HepG2 (cell line): Measurements from ENCODE around the gene ARL5C. TPM values are rescaled to one million over a fixed set of nuclear protein-coding genes. Genes with fewer than 3 reads are reported as not detected.

Source experiments
- FOXK1 ChIP-seq: sonication (generic); formaldehyde crosslinking; IDR thresholded peaks from 2 replicates; pipeline ENCODE4 v1.4.0; 2020; ENCODE audit warnings: low read depth, missing genetic modification reagents, borderline replicate concordance
- HIVEP1 ChIP-seq: sonication (generic); formaldehyde crosslinking; IDR thresholded peaks from 2 replicates; pipeline ENCODE4 v1.4.0; 2020; ENCODE audit warnings: mild to moderate bottlenecking, missing genetic modification reagents
- KDM2A ChIP-seq: sonication (generic); formaldehyde crosslinking; IDR thresholded peaks from 2 replicates; pipeline ENCODE4 v1.4.0; 2020; ENCODE audit warnings: low read depth, missing genetic modification reagents, borderline replicate concordance
- MAFK ChIP-seq, 2 experiments: IDR thresholded peaks in 1 of 2; conservative IDR thresholded peaks in 1 of 2; 2 replicates each; pipeline ENCODE4 v1.6.1; 2011; ENCODE audit warnings: improper control_type of control experiment in 2 of 2, low read length in 2 of 2
- PAF1 ChIP-seq: IDR thresholded peaks from 2 replicates; pipeline ENCODE4 v1.6.1; 2016; ENCODE audit warnings: missing genetic modification reagents, missing compliant biosample characterization
- RFXAP ChIP-seq: sonication (generic); formaldehyde crosslinking; IDR thresholded peaks from 2 replicates; pipeline ENCODE4 v1.4.0; 2020; ENCODE audit warnings: missing genetic modification reagents, borderline replicate concordance
- SIN3B ChIP-seq: fragments of 150-350 bp; IDR thresholded peaks from 2 replicates; pipeline ENCODE4 v1.6.1; 2014; ENCODE audit warnings: low read length
- SMAD9 ChIP-seq: sonication (generic); formaldehyde crosslinking; IDR thresholded peaks from 2 replicates; pipeline ENCODE4 v1.5.1; 2020; ENCODE audit warnings: mild to moderate bottlenecking, missing genetic modification reagents
- SMARCC2 ChIP-seq: fragments of 450-650 bp; IDR thresholded peaks from 2 replicates; pipeline ENCODE4 v1.6.1; 2017; ENCODE audit warnings: antibody characterized with exemption, mild to moderate bottlenecking
- SYNCRIP ChIP-seq: fragments of 200-400 bp; formaldehyde crosslinking; IDR thresholded peaks from 2 replicates; pipeline ENCODE4 v1.6.1; 2018; ENCODE audit warnings: mild to moderate bottlenecking, low read depth, low read length; ENCODE audit not compliant: insufficient read depth
- TCF7 ChIP-seq: sonication (generic); IDR thresholded peaks from 2 replicates; pipeline ENCODE4 v1.6.1; 2016; ENCODE audit warnings: antibody characterized with exemption, low read depth
- TP53 ChIP-seq: sonication (generic); formaldehyde crosslinking; conservative IDR thresholded peaks from 2 replicates; pipeline ENCODE4 v1.4.0; 2020; ENCODE audit warnings: missing genetic modification reagents
- YEATS4 ChIP-seq: sonication (generic); formaldehyde crosslinking; IDR thresholded peaks from 2 replicates; pipeline ENCODE4 v1.4.0; 2020; ENCODE audit warnings: missing genetic modification reagents, borderline replicate concordance
- ZBTB42 ChIP-seq: sonication (generic); formaldehyde crosslinking; IDR thresholded peaks from 2 replicates; pipeline ENCODE4 v1.5.0; 2020; ENCODE audit warnings: mild to moderate bottlenecking, missing genetic modification reagents
- ZNF264 ChIP-seq: sonication (generic); formaldehyde crosslinking; IDR thresholded peaks from 2 replicates; pipeline ENCODE4 v1.4.0; 2020; ENCODE audit warnings: missing genetic modification reagents
- ZNF274 ChIP-seq: sonication (generic); formaldehyde crosslinking; IDR thresholded peaks from 2 replicates; pipeline ENCODE4 v1.5.1; 2020; ENCODE audit warnings: mild to moderate bottlenecking, missing genetic modification reagents
- ZNF468 ChIP-seq: sonication (generic); formaldehyde crosslinking; IDR thresholded peaks from 2 replicates; pipeline ENCODE4 v1.8.0; 2022; ENCODE audit warnings: mild to moderate bottlenecking, moderate library complexity, missing genetic modification reagents
- ZNF557 ChIP-seq: sonication (generic); formaldehyde crosslinking; IDR thresholded peaks from 2 replicates; pipeline ENCODE4 v1.4.0; 2020; ENCODE audit warnings: missing genetic modification reagents
- ZNF564 ChIP-seq: sonication (generic); formaldehyde crosslinking; IDR thresholded peaks from 2 replicates; pipeline ENCODE4 v1.8.1; 2023; ENCODE audit warnings: mild to moderate bottlenecking, missing genetic modification reagents
- ZNF670 ChIP-seq: sonication (generic); formaldehyde crosslinking; IDR thresholded peaks from 2 replicates; pipeline ENCODE4 v1.8.0; 2022; ENCODE audit warnings: mild to moderate bottlenecking, missing genetic modification reagents, borderline replicate concordance
- ZNF768 ChIP-seq: sonication (generic); formaldehyde crosslinking; IDR thresholded peaks from 2 replicates; pipeline ENCODE4 v1.4.0; 2020; ENCODE audit warnings: missing genetic modification reagents
- ZNF792 ChIP-seq: IDR thresholded peaks from 2 replicates; pipeline ENCODE4 v1.6.1; 2016
- ZSCAN12 ChIP-seq: sonication (generic); formaldehyde crosslinking; IDR thresholded peaks from 2 replicates; pipeline ENCODE4 v1.9.0; 2021; ENCODE audit warnings: mild to moderate bottlenecking, missing genetic modification reagents
- polyA plus RNA-seq, 8 experiments: library from polyadenylated mRNA; depleted of rRNA in 3 of 8; stranded (reverse) in 7 of 8; unstranded in 1 of 8; fragments of >200 nt; fragmentation: Illumina TruSeq in 4 of 8; extraction: Trizol in 4 of 8; gene quantifications; 2 replicates each; pipeline versions ENCODE4 v1.2.1 to v1.2.3, GENCODE V29; 2011 to 2016; ENCODE audit warnings: low read depth in 4 of 8, missing spikeins in 1 of 8, mixed read lengths in 1 of 8; ENCODE audit not compliant: insufficient read depth in 1 of 8
- total RNA-seq, 5 experiments: library from RNA; depleted of rRNA; stranded (reverse); fragments of >200 nt; fragmentation: Illumina TruSeq; extraction: Trizol; gene quantifications; 2 replicates each; pipeline ENCODE4 v1.2.3, GENCODE V29; 2016; ENCODE audit warnings: low read depth in 1 of 5
- TF ChIP-seq, protein P1 (sequence below): sonication (generic); formaldehyde crosslinking; IDR thresholded peaks from 2 replicates; pipeline ENCODE4 v1.4.0; 2020; ENCODE audit warnings: missing genetic modification reagents
- TF ChIP-seq, protein P2 (sequence below): sonication (generic); formaldehyde crosslinking; IDR thresholded peaks from 2 replicates; pipeline ENCODE4 v1.8.1; 2023; ENCODE audit warnings: missing genetic modification reagents, mild to moderate bottlenecking, borderline replicate concordance
- TF ChIP-seq, protein P3 (sequence below): sonication (generic); formaldehyde crosslinking; IDR thresholded peaks from 2 replicates; pipeline ENCODE4 v1.4.0; 2020; ENCODE audit warnings: missing genetic modification reagents, borderline replicate concordance
- TF ChIP-seq, protein P4 (sequence below): IDR thresholded peaks from 2 replicates; pipeline ENCODE4 v1.6.1; 2016; ENCODE audit warnings: missing genetic modification reagents, missing compliant biosample characterization

Gene ARL5C
- total and polyA plus RNA-seq, 2 of the 13 experiments (the other 11 are each of a cell fraction or from before 2014, with no cell fraction given) = not detected

DNA sequence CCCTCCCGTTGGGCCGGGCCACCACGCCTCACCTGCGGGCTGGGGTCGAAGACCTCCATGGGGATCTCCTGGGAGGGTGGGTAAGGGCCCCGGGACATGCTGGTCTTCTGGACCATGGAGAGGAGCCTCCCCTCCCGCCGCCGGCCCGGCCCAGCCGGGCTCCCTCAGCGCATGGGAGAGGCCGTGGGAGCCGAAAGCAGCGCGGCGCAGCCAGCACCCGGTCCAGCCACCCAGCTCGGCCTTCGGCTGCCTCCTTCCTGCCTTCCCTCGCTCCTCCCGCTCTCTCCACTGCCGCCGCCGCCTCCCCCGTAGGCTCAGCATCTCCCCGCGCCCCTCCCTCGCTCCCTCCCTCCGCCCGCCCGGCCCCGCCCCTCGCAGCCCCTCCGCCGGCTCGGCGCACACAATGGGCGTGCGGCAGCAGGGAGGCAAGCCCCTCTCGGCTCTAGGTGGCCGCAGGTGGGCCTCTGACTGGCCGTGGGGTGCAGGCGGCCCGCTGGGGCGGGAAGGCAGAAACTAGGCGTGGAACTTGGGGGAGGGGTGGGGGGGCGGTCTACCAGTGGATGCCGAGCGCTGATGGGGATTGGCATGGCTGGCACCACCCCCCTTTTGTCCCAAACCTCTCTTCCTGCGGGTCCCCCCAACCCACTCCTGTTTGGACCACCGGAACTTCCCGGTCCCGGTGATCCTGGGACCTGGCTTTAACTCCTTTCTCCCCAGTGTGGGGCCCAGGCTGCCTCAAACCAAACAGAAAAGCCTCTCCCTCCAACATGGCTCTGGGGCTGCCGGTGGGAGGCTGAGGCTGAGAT is 31.6 kb upstream of the ARL5C start, which contains the start of gene CACNB1 (continued):
- TF ChIP-seq, protein P1, sequence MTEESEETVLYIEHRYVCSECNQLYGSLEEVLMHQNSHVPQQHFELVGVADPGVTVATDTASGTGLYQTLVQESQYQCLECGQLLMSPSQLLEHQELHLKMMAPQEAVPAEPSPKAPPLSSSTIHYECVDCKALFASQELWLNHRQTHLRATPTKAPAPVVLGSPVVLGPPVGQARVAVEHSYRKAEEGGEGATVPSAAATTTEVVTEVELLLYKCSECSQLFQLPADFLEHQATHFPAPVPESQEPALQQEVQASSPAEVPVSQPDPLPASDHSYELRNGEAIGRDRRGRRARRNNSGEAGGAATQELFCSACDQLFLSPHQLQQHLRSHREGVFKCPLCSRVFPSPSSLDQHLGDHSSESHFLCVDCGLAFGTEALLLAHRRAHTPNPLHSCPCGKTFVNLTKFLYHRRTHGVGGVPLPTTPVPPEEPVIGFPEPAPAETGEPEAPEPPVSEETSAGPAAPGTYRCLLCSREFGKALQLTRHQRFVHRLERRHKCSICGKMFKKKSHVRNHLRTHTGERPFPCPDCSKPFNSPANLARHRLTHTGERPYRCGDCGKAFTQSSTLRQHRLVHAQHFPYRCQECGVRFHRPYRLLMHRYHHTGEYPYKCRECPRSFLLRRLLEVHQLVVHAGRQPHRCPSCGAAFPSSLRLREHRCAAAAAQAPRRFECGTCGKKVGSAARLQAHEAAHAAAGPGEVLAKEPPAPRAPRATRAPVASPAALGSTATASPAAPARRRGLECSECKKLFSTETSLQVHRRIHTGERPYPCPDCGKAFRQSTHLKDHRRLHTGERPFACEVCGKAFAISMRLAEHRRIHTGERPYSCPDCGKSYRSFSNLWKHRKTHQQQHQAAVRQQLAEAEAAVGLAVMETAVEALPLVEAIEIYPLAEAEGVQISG (CRISPR knock-in tag) = no peak
- TF ChIP-seq FOXK1 (CRISPR knock-in tag) = no peak
- no peak for TF ChIP-seq ZNF792 (CRISPR knock-in tag)
- TF ChIP-seq SYNCRIP = no peak
- TF ChIP-seq, protein P2, sequence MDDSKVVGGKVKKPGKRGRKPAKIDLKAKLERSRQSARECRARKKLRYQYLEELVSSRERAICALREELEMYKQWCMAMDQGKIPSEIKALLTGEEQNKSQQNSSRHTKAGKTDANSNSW (CRISPR knock-in tag) = no peak
- TF ChIP-seq, protein P3, sequence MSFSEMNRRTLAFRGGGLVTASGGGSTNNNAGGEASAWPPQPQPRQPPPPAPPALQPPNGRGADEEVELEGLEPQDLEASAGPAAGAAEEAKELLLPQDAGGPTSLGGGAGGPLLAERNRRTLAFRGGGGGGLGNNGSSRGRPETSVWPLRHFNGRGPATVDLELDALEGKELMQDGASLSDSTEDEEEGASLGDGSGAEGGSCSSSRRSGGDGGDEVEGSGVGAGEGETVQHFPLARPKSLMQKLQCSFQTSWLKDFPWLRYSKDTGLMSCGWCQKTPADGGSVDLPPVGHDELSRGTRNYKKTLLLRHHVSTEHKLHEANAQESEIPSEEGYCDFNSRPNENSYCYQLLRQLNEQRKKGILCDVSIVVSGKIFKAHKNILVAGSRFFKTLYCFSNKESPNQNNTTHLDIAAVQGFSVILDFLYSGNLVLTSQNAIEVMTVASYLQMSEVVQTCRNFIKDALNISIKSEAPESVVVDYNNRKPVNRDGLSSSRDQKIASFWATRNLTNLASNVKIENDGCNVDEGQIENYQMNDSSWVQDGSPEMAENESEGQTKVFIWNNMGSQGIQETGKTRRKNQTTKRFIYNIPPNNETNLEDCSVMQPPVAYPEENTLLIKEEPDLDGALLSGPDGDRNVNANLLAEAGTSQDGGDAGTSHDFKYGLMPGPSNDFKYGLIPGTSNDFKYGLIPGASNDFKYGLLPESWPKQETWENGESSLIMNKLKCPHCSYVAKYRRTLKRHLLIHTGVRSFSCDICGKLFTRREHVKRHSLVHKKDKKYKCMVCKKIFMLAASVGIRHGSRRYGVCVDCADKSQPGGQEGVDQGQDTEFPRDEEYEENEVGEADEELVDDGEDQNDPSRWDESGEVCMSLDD (CRISPR knock-in tag) = no peak
- TF ChIP-seq HIVEP1 (CRISPR knock-in tag) = no peak
- TF ChIP-seq, protein P4, sequence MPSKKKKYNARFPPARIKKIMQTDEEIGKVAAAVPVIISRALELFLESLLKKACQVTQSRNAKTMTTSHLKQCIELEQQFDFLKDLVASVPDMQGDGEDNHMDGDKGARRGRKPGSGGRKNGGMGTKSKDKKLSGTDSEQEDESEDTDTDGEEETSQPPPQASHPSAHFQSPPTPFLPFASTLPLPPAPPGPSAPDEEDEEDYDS (CRISPR knock-in tag) = no peak
- no peak for TF ChIP-seq SIN3B
- TF ChIP-seq ZNF557 (CRISPR knock-in tag) = no peak
- no peak for TF ChIP-seq PAF1 (CRISPR knock-in tag)
- no peak for TF ChIP-seq ZSCAN12
- TF ChIP-seq TCF7 = no peak
- TF ChIP-seq ZNF274 (CRISPR knock-in tag) = no peak
- TF ChIP-seq ZNF670 (CRISPR knock-in tag) = no peak
- no peak for TF ChIP-seq ZNF468 (CRISPR knock-in tag)
- no peak for TF ChIP-seq ZNF768 (CRISPR knock-in tag)
- no peak for TF ChIP-seq SMARCC2
- no peak for TF ChIP-seq ZNF564 (CRISPR knock-in tag)
- TF ChIP-seq YEATS4 (CRISPR knock-in tag) = no peak
- TF ChIP-seq KDM2A = no peak
- TF ChIP-seq MAFK (conservative IDR thresholded peaks at IDR 0.05 in 1 of 2, IDR thresholded peaks at IDR 0.05 in 1 of 2; ENCODE audit: low read length in 2 of 2) = no peak
- no peak for TF ChIP-seq TP53 (CRISPR knock-in tag)
- no peak for TF ChIP-seq SMAD9 (CRISPR knock-in tag)
- TF ChIP-seq ZNF264 (CRISPR knock-in tag) = no peak
- no peak for TF ChIP-seq RFXAP (CRISPR knock-in tag)
- peak; percentile 33; the same call in 1 of the 2 replicates for TF ChIP-seq ZBTB42 (CRISPR knock-in tag)
